NCI-H69 (cell line): ENCODE results near the gene SLC6A4.

Source experiments
- DNase-seq: peaks from one replicate; lab custom pipeline; 2025; lab: John Stamatoyannopoulos, UW

The SLC6A4 gene

DNA sequence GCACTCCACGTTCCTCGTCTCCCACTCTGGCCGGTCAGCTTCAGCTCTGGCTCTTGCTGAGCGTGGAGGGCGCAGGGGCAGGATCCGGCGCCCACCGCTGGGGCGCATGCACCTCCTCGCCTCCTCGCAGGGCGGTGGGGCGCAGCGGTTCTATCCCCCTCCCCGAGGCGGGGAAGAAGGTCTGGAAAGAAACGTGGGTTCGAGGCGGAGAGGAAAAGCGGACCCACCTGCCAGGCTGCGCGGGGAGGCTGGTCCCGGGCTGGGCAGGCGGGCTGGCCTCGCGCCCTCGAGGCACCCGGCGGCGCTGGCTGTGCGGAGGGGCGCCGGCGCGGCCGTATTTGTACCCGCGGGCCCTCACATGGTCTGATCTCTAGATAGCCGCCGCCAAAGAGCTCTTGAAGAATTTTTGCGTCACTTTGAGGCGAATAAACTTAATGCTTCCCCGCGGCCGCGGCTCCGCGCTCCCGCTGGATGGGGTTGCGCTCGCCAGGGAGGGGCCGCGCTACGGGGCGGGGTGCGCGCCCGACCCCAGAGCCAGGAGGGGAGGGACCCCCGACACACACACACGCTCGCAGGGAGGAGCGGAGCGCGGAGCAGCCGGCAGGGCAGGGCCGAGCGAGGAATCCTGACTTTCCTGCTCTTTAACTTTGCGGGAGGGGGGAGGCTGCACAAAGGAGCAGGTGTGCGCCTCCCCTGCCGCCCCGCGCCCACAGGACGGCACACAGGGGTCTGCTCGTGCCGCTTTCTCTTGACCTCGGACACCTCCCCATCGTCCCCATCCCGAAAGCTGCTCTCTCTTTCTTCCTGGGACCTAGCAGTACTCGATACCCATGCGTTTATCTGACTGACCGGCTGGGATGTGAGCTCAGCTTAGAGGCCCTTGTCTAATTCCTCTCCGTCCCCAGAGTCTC, at the start of gene SLC6A4:
Gene SLC6A4, minus strand, starts transcription at position 312 of the 911 bp plus-strand sequence. CDS start 13,739 bp downstream, outside the sequence.
- peak; percentile 44 for DNase-seq

DNA sequence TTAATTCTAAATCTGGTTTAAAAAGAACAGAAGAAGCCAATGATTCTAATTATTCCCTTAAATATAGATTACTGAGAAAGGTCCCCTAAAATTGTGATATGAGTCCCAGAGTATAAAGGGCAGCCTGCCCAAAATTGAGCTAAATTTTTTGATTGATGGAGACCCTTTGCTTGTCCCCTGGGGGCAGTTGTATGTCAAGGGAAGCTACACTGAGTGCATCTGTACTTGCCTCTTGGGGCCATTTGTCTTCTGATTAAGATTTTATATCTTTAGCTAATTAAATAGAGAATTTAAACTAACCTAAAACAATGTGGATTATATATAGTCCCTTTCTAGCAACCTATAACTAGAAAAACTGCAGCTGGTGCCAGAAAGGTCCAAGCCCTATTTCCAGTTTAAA, 43.7 kb upstream of the SLC6A4 start:
- no peak for DNase-seq

DNA sequence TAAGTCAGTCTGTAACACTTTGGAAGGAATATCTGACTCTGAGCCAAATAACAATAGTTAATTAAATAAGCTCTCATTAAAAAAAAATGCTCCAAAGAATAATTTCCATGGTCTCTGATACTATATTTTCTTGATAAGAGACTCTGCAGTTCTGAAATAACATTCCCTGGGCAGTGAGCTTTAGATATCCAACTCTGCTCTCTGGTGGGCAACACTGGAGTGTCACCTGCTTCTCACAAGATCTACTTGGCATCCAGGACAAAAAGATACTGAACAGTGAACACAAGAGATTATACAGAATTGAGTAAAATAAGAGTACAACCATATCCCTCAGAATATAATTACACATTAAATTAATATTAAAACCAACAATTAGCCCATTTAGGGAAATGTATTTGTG, 42.5 kb upstream of the SLC6A4 start:
- DNase-seq = peak; percentile 67

DNA sequence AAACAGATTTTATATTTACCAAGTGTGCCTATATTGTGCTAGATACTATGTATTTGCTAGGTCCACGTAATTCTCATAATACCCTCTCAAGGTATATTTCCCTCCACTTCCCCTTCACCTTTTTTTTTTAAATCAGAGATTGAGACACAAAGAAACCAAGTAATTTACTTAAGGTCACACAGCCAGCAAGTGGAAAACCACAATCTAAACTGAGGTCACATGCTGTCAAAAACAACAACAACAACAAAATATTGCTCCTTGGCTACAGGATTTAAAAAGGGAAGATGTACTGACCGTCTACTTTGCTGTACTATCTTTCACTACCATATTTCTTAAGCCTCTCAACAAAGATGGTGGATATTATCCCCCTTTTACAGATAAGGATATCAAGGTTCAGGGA, 40.4 kb upstream of the SLC6A4 start:
- DNase-seq = no peak

DNA sequence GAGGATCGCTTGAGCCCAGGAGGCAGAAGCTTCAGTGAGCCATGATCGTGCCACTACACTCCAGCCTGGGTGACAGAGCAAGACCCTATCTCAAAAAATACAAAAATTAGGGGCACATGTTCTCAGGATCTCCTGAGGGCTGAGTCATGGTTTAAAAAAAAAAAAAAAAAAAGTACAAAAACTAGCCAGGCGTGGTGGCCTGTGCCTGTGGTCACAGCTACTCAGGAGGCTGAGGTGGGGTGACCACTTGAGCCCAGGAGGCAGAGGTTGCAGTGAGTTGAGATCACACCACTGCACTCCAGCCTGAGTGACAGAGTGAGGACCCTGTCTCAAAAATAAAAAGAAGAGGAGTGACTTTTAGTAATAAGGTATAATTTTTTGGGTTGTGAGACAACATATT, 39.4 kb upstream of the SLC6A4 start:
- no peak for DNase-seq

DNA sequence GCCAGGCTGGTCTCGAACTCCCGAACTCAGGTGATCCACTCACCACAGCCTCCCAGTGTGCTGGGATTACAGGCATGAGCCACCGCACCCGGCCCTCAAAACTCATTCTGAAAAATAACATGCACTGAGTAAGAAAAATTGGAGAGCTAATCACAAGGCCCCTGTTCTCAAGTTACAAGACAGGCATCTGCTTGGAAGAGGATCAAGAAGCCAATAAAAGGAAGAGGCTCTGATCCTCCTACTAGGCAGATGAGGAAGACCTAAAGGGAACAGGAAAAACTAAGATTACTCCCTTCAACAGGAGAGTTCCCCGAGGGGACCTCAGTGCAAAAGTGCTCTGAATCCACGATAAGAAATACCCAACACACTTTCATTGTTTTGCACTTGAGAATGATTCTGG, 37.9 kb upstream of the SLC6A4 start:
- DNase-seq = no peak

DNA sequence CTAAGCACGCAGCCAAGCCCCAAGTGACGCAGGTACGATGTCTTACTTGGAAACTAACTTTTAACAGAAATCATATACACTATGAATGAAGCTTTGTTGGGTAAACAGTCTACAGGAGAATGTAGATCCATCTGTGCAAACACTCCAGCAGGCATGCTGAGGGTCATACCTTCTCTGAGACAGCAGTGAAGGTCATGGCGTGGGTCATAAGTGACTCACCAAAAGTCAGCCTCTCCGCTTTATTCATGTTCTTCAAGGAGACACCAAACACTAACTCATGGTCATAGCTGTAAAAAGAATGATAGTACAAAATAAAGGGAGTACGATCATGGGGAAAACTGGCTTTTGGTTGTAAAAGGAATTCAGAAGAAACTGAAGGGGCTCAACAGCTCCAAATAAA, 35.6 kb upstream of the SLC6A4 start:
- no peak for DNase-seq

DNA sequence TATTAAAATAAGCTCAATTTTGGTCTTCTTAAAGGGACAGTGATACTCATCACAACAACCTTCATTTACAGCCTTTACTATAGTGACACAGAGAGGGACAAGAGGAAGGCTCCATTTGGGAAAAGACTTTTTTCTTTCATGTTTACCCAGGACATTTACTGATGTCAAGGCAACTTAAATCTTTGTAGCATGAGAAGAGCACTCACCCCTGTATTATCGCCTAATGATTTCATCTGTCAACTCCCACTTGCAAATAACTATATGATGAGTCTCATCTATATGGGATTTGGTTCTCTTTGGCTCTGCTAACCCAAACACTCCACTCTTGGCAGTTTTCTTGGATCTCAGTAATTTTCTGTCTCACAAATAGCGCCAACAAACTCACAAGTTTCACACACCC, 32.1 kb upstream of the SLC6A4 start:
- DNase-seq = no peak

DNA sequence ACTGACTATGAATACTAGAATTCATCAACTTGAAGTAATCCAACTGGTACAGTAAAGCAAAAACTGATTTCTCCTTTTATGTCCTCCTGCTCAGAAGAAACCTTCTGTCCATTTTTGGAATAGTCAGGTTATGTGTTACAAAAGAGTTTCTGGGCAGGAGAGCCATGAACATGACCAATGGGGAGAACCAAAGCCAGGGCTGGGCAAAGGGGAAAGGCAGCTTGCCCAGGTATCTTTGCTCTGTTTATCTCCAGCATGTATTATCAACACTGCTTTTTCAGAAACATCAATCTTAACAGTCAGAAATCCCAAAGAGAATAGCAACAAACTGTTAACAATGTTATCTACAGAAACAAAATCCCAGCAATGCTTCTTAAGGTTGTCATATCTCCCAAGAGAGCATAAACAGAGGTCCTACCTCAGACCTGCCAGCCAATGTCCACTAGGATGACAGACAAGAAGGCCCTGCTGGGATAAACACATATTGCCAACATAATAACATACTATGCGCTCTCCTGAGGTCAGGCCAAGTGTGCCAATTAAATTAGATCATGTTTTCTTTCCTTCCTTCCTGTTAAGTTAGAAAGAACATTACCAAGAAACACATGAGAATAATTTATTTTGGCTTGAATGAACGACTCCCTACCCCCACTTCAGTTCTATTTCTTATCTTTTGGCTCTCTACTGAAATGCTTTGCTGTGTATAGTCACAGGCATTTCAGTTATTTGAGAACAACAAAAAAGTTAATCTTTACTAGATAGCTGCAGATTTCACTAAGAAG, 28.2 kb upstream of the SLC6A4 start:
- DNase-seq = peak; percentile 89

DNA sequence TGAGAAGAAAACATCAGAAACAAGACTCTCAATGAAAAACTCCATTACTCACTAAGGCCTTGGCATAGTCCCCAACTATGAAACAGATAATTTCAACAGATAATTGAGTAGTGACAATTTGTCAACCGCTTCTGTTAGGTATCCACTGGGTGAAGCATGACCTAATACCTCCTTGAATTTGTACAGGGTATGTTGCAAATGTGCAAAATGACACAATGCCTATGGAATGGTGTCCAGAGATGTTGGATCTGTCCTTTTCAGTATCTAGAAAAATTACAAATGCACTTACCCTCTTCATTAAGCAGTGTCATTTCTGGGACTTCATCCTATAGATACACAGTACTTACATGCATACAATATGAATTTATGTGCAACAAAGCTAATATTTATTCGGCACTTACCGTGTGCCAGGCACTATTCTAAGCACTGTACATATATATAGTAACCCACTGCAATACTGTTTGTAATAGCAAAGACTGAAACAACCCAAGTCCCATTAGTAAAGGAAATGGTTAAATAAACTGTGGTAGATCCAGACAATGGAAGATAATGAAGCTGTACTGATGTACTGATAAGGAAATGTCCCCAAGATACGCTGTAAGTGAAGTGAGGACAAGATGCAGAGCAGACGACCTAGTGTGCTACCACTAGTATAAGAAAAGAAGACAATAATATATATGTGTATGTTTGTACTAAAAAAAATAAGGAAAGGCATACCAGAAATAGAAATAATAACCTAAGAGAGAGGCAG, 21.4 kb upstream of the SLC6A4 start:
- no peak for DNase-seq

DNA sequence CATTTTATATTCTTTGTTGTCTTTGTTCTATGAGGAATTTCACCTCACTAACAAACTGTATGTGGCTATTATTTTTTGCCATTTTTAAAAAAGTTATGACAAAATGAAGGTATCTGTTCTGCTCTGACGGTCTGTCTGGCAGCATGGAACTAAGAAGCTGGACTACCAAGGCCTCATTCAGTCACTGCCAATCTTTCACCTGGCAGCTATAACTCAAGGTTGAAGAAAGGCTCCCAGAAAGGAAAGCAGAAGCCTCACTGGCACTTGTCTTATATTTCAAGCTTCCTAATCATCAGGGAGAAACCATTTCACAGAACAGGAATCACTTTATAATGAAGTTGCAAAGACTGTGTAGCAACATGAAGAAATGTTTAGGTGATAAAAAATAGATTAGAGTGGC, 18.7 kb upstream of the SLC6A4 start:
- DNase-seq = no peak

DNA sequence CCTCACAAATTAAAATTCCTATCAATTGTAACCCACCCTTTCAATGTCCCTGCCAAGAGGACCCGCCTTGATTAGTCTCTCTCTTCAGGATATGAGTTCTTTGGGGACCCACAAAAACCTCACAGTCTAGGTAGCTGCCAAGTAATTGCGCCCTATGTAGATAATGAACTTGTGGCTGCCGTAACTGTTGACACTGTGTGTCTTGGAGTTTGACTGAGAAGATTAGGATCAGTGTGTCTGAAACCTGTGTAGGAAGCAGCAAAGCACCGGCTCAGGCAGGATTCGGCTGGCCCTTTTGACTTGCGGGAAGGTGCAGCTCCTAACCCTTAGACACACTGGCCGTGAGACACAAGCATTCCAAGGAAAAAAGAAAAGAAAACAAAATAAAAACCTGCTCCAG, 17.8 kb upstream of the SLC6A4 start:
- DNase-seq = no peak

DNA sequence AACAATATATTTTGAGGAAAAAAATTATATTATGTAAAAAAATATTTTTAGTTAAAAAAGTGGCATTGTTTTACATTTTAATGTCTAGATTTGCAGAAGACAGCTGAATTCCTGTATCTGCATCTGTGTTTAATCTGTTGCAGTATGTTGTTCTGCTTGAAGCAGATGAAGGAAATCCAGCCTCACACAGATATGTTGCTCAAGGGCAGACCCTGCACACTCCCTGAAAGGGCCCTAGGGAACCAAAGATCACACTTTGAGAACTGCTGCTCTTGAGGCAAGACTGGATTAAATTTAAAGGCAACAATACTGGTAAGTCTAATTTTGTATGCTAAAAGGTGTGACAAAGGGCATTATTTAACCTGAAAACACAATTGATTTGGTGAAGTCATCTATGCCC, 16.4 kb upstream of the SLC6A4 start:
- peak; percentile 66 for DNase-seq

DNA sequence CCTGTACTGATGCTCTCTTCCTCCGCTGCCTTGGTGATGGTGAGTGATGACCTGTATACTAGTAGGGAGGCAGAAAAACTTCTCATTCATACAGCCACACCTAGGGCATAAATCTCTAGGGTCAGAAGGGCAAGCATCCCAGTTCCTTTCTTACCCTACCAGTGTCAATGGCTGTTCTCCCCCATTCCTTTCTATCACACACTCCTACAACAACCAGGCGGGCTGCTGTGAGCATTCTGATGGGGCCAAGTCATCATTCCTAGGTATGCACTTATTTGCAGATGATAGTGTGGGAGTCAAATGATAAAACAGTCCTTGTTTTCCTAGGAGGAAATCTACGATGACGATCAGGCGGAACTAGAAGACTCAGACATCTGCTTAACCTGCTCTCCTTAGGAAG, 14.0 kb upstream of the SLC6A4 start:
- DNase-seq = no peak

DNA sequence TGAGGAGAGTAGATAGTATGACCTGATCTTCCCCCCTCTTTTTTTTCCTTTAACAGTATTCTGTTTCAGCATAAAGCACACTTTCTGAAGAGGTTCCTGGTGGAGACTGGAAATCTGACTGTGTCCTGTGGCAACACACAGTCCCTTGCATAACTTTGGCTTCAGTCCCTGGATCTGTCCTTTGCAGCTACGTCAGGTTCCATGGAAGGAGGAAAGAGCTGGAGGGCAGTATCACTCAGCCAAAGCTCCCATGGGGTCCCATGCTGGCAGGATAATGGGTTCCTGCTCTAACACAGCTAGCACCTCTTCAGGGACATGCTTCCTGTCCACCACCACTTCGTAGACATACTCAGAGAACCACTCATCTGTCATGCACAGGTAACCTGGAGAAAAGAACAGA, 13.3 kb upstream of the SLC6A4 start:
- no peak for DNase-seq

DNA sequence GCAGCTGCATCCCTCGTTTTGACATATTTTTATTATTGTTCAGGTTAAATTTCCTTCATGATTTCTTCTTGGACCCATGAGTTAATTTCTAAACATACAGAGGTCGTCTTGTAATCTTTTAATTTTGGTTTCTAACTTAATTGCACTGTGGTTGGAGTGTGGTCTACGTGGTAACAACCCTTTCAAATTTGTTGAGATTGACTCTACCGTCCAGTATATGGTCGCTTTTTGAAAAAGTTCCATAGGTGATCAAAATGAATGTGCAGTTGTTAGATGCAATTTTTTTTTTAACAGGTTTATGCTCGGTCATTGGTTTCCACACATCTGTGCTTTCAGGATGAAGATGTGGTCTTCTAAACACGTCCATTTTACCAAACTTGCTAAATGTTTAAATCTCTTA, 11.0 kb upstream of the SLC6A4 start:
- no peak for DNase-seq

DNA sequence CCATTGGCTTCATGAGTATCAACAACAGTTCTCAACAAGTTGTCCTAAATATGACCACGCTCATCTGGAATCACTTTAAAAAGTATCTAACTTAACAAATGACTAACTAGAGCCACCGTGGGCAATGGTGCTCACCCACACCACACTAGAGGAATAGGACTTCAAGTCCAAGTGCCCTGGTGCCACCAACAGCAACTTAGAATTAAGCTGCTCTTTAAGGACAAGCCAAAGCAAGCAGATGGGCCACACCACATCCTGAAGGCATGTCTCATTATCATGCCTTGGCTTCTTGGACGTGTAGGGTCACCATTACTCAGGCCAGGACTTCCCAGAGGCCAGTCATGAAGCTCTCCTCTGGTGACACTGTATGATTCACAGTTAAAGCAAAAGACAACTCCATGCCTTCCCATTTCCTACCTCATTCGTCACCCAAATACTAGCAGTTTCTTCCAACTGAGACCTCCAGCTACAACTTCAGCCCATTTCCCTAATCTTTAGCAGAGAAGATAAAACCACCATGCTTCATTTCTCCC, 9.4 kb upstream of the SLC6A4 start:
- DNase-seq = no peak

DNA sequence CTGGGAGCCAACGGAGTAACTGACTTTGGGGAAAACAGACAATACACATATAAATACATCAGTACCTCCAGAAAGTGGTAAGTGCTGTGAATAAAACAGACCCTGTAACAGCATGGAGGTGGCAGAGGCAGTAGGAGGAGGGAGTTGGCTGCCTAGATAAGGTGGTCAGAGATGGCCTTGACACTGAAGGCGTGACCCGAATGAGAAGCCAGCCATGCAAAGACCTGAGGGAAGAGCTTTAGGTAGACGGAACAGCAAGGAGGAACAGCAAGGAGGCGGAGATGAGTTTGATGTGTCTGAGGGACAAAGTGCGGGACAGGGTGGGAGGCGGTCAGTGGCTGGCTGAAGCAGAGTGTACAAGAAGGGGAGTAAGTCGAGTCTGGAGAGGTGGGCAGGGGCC, 8.1 kb upstream of the SLC6A4 start:
- DNase-seq = no peak

DNA sequence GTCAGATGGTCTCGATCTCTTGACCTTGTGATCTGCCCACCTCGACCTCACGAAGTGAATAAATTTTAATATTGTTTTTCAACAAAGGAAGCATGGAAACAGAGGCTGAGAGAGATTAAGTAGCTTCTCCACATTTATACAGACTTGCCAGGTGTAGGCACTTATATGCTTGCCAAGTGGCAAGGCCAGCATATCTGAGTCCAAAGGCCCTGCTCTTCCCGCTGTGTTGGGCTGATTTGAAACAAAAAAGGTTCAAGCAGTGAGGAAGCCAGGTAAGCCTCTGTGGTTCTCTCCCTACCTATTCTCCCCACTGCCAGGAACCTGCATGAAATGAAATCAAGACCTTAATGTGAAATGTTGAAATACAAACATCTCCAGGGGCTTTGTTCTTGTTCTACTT, 7.5 kb upstream of the SLC6A4 start:
- DNase-seq = peak; percentile 95

DNA sequence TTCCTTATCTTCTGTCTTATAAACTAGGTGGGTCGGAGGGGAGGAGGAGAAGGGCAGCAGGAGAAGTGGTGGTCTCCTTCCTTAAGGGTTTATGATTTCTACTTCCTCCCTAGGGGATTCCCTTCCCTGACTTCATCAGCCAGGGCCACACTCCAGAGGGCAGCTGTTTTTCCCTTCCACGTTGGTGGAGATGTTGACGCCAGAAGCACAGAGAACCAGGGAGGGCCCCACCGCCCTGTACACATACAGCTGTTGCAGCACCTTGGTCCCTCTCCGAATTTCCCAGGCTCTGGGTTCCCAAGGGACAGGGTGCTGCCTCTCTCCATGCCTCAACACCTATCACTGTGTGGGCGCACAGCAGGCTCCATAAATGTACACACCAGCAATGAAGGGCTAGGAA, 5.6 kb upstream of the SLC6A4 start:
- peak; percentile 23 for DNase-seq

DNA sequence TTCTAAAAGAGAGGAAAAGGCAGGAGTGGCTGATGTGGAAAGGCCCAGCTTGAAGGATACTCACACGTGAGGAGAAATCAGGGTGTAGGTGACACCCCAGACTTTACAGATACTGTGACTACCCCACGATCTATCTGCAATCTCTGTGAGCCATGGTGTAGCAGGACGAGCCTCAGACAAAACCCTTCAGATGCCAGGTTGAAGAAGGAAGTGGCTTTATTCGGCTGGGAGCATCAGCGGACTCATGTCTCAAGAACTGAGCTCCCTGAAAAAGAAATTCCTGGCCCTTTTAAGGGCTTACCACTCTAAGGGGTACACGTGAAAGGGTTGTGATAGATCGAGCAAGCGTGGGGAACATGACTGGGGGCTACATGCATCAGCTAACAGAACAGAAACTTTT, 4.7 kb upstream of the SLC6A4 start:
- DNase-seq = no peak

DNA sequence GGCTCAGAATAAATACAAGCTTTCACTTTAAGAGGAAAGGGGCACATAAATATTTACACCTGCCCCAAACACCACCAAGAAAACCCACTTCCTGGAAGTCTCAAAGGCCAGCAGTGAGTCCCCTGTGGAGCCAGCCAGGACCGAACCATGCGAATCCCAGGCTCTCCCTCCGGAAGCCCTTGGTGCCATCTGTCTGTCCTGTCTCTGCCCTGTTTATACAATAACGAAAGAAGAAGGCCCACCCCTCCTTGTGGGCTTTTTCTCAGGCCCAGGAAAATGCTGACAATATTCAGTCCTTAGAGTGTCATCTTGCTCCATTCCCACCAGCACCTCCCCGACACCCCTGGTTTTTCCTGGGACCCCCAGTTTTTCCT, 3.6 kb upstream of the SLC6A4 start:
- DNase-seq = peak; percentile 73
